ENCODE results near the gene RAMP1.

Gene RAMP1

GRCh38 chr2:237898057-237898414 is 38.6 kb downstream of the RAMP1 start:
- no peak for DNase-seq

GRCh38 chr2:237900891-237901831 is 41.7 kb downstream of the RAMP1 start:
- no peak for DNase-seq

GRCh38 chr2:237901932-237902850 is 42.8 kb downstream of the RAMP1 start:
- DNase-seq, result no peak

- DNase-seq, result no peak
Measured at GRCh38 chr2:237904831-237905599, 45.6 kb downstream of the RAMP1 start.

- DNase-seq, result no peak
Measured at GRCh38 chr2:237907144-237907543, 47.7 kb downstream of the RAMP1 start.

GRCh38 chr2:237909075-237909695 is 49.8 kb downstream of the RAMP1 start:
- DNase-seq, result no peak

- DNase-seq, result no peak
Measured at GRCh38 chr2:237909801-237910475, 50.5 kb downstream of the RAMP1 start.

- no peak for DNase-seq
Measured at GRCh38 chr2:237910576-237911362, 51.3 kb downstream of the RAMP1 start.

GRCh38 chr2:237911363-237912017 is 52.1 kb downstream of the RAMP1 start:
- no peak for DNase-seq

GRCh38 chr2:237912271-237913192 is 53.1 kb downstream of the RAMP1 start:
- DNase-seq, result no peak

GRCh38 chr2:237913193-237913917 is 53.9 kb downstream of the RAMP1 start:
- DNase-seq, result no peak

- DNase-seq, result no peak
Measured at GRCh38 chr2:237915576-237915975, 56.2 kb downstream of the RAMP1 start.

GRCh38 chr2:237916296-237916695 is 56.9 kb downstream of the RAMP1 start:
- no peak for DNase-seq

GRCh38 chr2:237917696-237918374 is 58.4 kb downstream of the RAMP1 start:
- DNase-seq, result no peak

GRCh38 chr2:237919593-237919992 is 60.2 kb downstream of the RAMP1 start:
- DNase-seq, result no peak

- DNase-seq, result no peak
Measured at GRCh38 chr2:237920673-237921072, 61.2 kb downstream of the RAMP1 start.

- no peak for DNase-seq
Measured at GRCh38 chr2:237921967-237922492, 62.6 kb downstream of the RAMP1 start.

All from CD4-positive, alpha-beta T cell treated with Interleukin-12 subunit alpha and Interleukin-12 subunit beta, for 1 hour (primary cell).